H1 (cell line): ENCODE data around the gene NOX5. TPM values are rescaled to one million over a fixed set of nuclear protein-coding genes. Genes with fewer than 3 reads are reported as not detected.

Experiments
- CTCF ChIA-PET: fragments of 300-600 bp; sonication (Branson Sonifier 250); formaldehyde crosslinking; loops from one replicate; lab custom pipeline; 2021; ENCODE audit not compliant: partially characterized antibody; lab: Charles Lee
- POLR2A ChIA-PET: fragments of 300-600 bp; sonication (Branson Sonifier 250); formaldehyde crosslinking; loops from one replicate; lab custom pipeline; 2021; ENCODE audit warnings: inconsistent platforms; ENCODE audit not compliant: partially characterized antibody; lab: Charles Lee
- DNase-seq, 2 experiments: peaks; one replicate each; pipeline versions ENCODE4 v3.0.0 to v3.0.0-alpha.2; 2010 to 2022; ENCODE audit warnings: low spot score in 2 of 2, low read depth in 1 of 2, mixed read lengths in 1 of 2
- FAIRE-seq: peaks from 2 replicates; lab custom pipeline; 2011; peaks lifted over from hg19 to GRCh38; lab: Jason Lieb, UNC
- H2AFZ ChIP-seq: 2 replicates; pipeline ENCODE4 v1.8.1; 2012; ENCODE audit warnings: low read length, inconsistent platforms
- H2AK5ac ChIP-seq: 2 replicates; pipeline ENCODE4 v1.6.1; 2013; ENCODE audit warnings: low read depth, low read length
- H2BK120ac ChIP-seq: replicated peaks from 2 replicates; pipeline ENCODE3; 2013; ENCODE audit warnings: low read depth, low read length, inconsistent platforms
- H2BK12ac ChIP-seq: 2 replicates; pipeline ENCODE4 v1.6.1; 2013; ENCODE audit warnings: low read depth, low read length
- H2BK15ac ChIP-seq: 2 replicates; pipeline ENCODE4 v1.6.1; 2013; ENCODE audit warnings: low read length
- H2BK20ac ChIP-seq: 2 replicates; pipeline ENCODE4 v1.6.1; 2013; ENCODE audit warnings: low read length
- H2BK5ac ChIP-seq: 2 replicates; pipeline ENCODE4 v1.6.1; 2013; ENCODE audit warnings: low read depth, low read length
- H3K14ac ChIP-seq: 2 replicates; pipeline ENCODE4 v1.6.1; 2013; ENCODE audit warnings: inconsistent platforms; ENCODE audit not compliant: insufficient read length
- H3K18ac ChIP-seq: 2 replicates; pipeline ENCODE4 v1.6.1; 2013; ENCODE audit warnings: low read length; ENCODE audit errors: extremely low read depth
- H3K23ac ChIP-seq: 2 replicates; pipeline ENCODE4 v1.6.1; 2013; ENCODE audit warnings: inconsistent platforms; ENCODE audit not compliant: insufficient read length
- H3K23me2 ChIP-seq: 2 replicates; pipeline ENCODE4 v1.6.1; 2013; ENCODE audit warnings: low read depth, low read length
- H3K27ac ChIP-seq: 2 replicates; pipeline ENCODE4 v1.6.1; 2011; ENCODE audit warnings: low read depth, low read length, inconsistent platforms
- H3K27me3 ChIP-seq, 4 experiments: replicated peaks in 1 of 4; 1 replicate in 1 of 4; 2 replicates in 3 of 4; pipeline versions ENCODE4 v1.6.1 to v1.8.1; 2011 to 2013; ENCODE audit warnings: low read length in 3 of 4, mild to moderate bottlenecking in 3 of 4, inconsistent platforms in 2 of 4, mixed read lengths in 2 of 4, moderate library complexity in 1 of 4; ENCODE audit not compliant: control insufficient read depth in 3 of 4, insufficient read depth in 3 of 4; ENCODE audit errors: extremely low read depth in 1 of 4
- H3K36me3 ChIP-seq, 4 experiments: 2 replicates each; pipeline versions ENCODE4 v1.6.1 to v1.8.1; 2011 to 2013; ENCODE audit warnings: mild to moderate bottlenecking in 4 of 4, low read length in 3 of 4, moderate library complexity in 2 of 4, control low read depth in 1 of 4, inconsistent platforms in 1 of 4; ENCODE audit not compliant: insufficient read depth in 4 of 4, control insufficient read depth in 2 of 4
- H3K4ac ChIP-seq: replicated peaks from 2 replicates; pipeline ENCODE3; 2013; ENCODE audit warnings: low read length, low read depth, mixed read lengths, inconsistent platforms; ENCODE audit not compliant: insufficient read length
- H3K4me1 ChIP-seq, 4 experiments: replicated peaks in 1 of 4; 1 replicate in 1 of 4; 2 replicates in 3 of 4; pipeline versions ENCODE4 v1.6.1 to v1.8.1; 2011 to 2013; ENCODE audit warnings: low read length in 3 of 4, inconsistent platforms in 2 of 4, mixed read lengths in 1 of 4; ENCODE audit not compliant: insufficient read depth in 4 of 4, control insufficient read depth in 3 of 4
- H3K4me2 ChIP-seq, 2 experiments: 2 replicates each; pipeline versions ENCODE4 v1.6.1 to v1.8.1; 2011 to 2013; ENCODE audit warnings: low read depth in 2 of 2, low read length in 2 of 2, control low read depth in 1 of 2, inconsistent platforms in 1 of 2, mild to moderate bottlenecking in 1 of 2; ENCODE audit not compliant: insufficient read depth in 1 of 2
- H3K4me3 ChIP-seq, 4 experiments: fragments of 200-600, 300-600 bp in 1 of 4; sonication (generic), shearing (Covaris generic), sonication (Bioruptor Twin) in 1 of 4; 2 replicates each; pipeline versions ENCODE4 v1.5.1 to v1.8.1; 2011 to 2016; ENCODE audit warnings: low read length in 4 of 4, low read depth in 3 of 4, control low read depth in 2 of 4, inconsistent platforms in 2 of 4, mild to moderate bottlenecking in 2 of 4, mixed read lengths in 1 of 4, moderate library complexity in 1 of 4; ENCODE audit not compliant: insufficient read depth in 2 of 4; ENCODE audit errors: extremely low read depth in 1 of 4
- H3K56ac ChIP-seq: replicated peaks from 2 replicates; pipeline ENCODE3; 2013; ENCODE audit warnings: low read depth, mild to moderate bottlenecking, mixed read lengths, low read length, inconsistent platforms; ENCODE audit not compliant: insufficient read length
- H3K79me1 ChIP-seq: 2 replicates; pipeline ENCODE4 v1.6.1; 2013; ENCODE audit warnings: low read depth, low read length, control low read depth
- H3K79me2 ChIP-seq, 2 experiments: 2 replicates each; pipeline versions ENCODE4 v1.6.1 to v1.8.1; 2012 to 2013; ENCODE audit warnings: low read length in 2 of 2, mild to moderate bottlenecking in 2 of 2, inconsistent platforms in 1 of 2; ENCODE audit not compliant: insufficient read depth in 2 of 2, control insufficient read depth in 1 of 2
- H3K9ac ChIP-seq, 4 experiments: replicated peaks in 1 of 4; 1 replicate in 1 of 4; 2 replicates in 3 of 4; pipeline versions ENCODE4 v1.6.1 to v1.8.1; 2011 to 2013; ENCODE audit warnings: low read depth in 3 of 4, low read length in 3 of 4, control low read depth in 2 of 4, mild to moderate bottlenecking in 2 of 4, moderate library complexity in 2 of 4, inconsistent platforms in 1 of 4; ENCODE audit errors: extremely low read depth in 1 of 4
- H3K9me3 ChIP-seq, 2 experiments: 2 replicates each; pipeline versions ENCODE4 v1.6.1 to v1.8.1; 2012 to 2013; ENCODE audit warnings: mild to moderate bottlenecking in 2 of 2, moderate library complexity in 2 of 2, control low read depth in 1 of 2, inconsistent platforms in 1 of 2, low read depth in 1 of 2, low read length in 1 of 2, mixed read lengths in 1 of 2; ENCODE audit not compliant: insufficient read depth in 2 of 2
- H4K20me1 ChIP-seq, 2 experiments: replicated peaks in 1 of 2; 2 replicates each; pipeline versions ENCODE3 to v1.8.1; 2011 to 2013; ENCODE audit warnings: inconsistent platforms in 2 of 2, low read length in 2 of 2, mild to moderate bottlenecking in 1 of 2; ENCODE audit not compliant: insufficient read depth in 2 of 2, control insufficient read depth in 1 of 2
- H4K5ac ChIP-seq: 2 replicates; pipeline ENCODE4 v1.6.1; 2013; ENCODE audit warnings: low read length, low read depth, mixed read lengths, inconsistent platforms; ENCODE audit not compliant: insufficient read length
- H4K8ac ChIP-seq: 2 replicates; pipeline ENCODE4 v1.8.0; 2013; ENCODE audit warnings: mild to moderate bottlenecking, moderate library complexity, low read length, inconsistent platforms; ENCODE audit not compliant: insufficient read depth; ENCODE audit errors: extremely low read depth
- H4K91ac ChIP-seq: replicated peaks from 2 replicates; pipeline ENCODE3; 2013; ENCODE audit warnings: low read length, mixed read lengths, inconsistent platforms; ENCODE audit not compliant: insufficient read length
- CBX5 ChIP-seq: fragments of 300-800, 300-1000 bp; sonication (generic); IDR thresholded peaks from 2 replicates; pipeline ENCODE4 v1.7.1; 2016; ENCODE audit warnings: antibody characterized with exemption, low read length, low read depth
- GTF2F1 ChIP-seq: IDR thresholded peaks from 2 replicates; pipeline ENCODE4 v1.6.1; 2012; ENCODE audit warnings: low read depth, low read length, improper control_type of control experiment, borderline replicate concordance
- KDM1A ChIP-seq: fragments of 200-600, 300-600 bp; sonication (generic); IDR thresholded peaks from 2 replicates; pipeline ENCODE4 v1.7.1; 2016; ENCODE audit warnings: mild to moderate bottlenecking, low read length, borderline replicate concordance
- MAFK ChIP-seq: IDR thresholded peaks from 2 replicates; pipeline ENCODE4 v1.6.1; 2012; ENCODE audit warnings: low read depth, mild to moderate bottlenecking, improper control_type of control experiment, low read length
- SIX5 ChIP-seq: IDR thresholded peaks from 2 replicates; pipeline ENCODE4 v1.6.1; 2011; ENCODE audit warnings: mild to moderate bottlenecking, low read depth, low read length
- WGBS, 2 experiments: shearing (Covaris generic) in 1 of 2; methylation state at CpG; one replicate each; pipeline versions ENCODE4 v1.1.6 to v1.1.7; 2013 to 2015; ENCODE audit warnings: low lambda C conversion rate in 2 of 2, mixed read lengths in 2 of 2, inconsistent platforms in 1 of 2, low coverage in 1 of 2, missing lambda C conversion rate in 1 of 2; ENCODE audit not compliant: insufficient replicate concordance in 2 of 2, insufficient coverage in 1 of 2, insufficient read length in 1 of 2; ENCODE audit errors: extremely low coverage in 1 of 2, missing lambda C conversion rate in 1 of 2; 5-methylcytosine and 5-hydroxymethylcytosine counted together
- polyA plus RNA-seq, 7 experiments: library from polyadenylated mRNA; depleted of rRNA in 3 of 7; stranded (reverse) in 5 of 7; unstranded in 2 of 7; fragments of >200 nt in 5 of 7; fragments of 200-250 nt in 2 of 7; gene quantifications; 1 replicate in 5 of 7; 2 replicates in 1 of 7; 4 replicates in 1 of 7; pipeline versions ENCODE4 v1.2.1 to v1.2.3, GENCODE V29; 2011 to 2013; ENCODE audit warnings: missing spikeins in 2 of 7, mixed read lengths in 2 of 7
- total RNA-seq: library from RNA; stranded (reverse); fragmentation: NEBNext Ultra II Directional; extraction: Animal tissue kit (Norgen Biotek cat#: 25700); gene quantifications from 2 replicates; pipeline ENCODE4 v1.2.1, GENCODE V29; 2021

NOX5 gene
- total and polyA plus RNA-seq, 2 of the 8 experiments (the other 6 are each of a cell fraction or from before 2014, with no cell fraction given) = under 0.01 TPM; not detected in 1

GRCh38 chr15:69076756-69077155, 62.3 kb downstream of the NOX5 start:
- ChIA-PET CTCF (interaction anchor here (0.9 to 3.0 kb wide), 9 partner anchors 10 to 304 kb away, joined by 3 to 9 read pairs (median 4); partner anchors contain the start of gene GLCE), POLR2A (interaction anchor here (1.0 to 5.0 kb wide), 4 partner anchors 9 to 149 kb away, joined by 3 to 39 read pairs (median 11); no protein-coding TSS in a partner anchor)
- no peak overlapping the region for H2BK20ac ChIP-seq
- H3K18ac ChIP-seq = no peak overlapping the region
- no peak overlapping the region for H2BK120ac ChIP-seq
- H2AFZ ChIP-seq = no peak overlapping the region
- H4K20me1 ChIP-seq = no peaks in the 10 kb centered on the region
- no peak overlapping the region for H3K56ac ChIP-seq
- H2BK15ac ChIP-seq = 0 out of 2 replicates have a peak overlapping the region, but pooled peaks have one; percentile 9
- no peak for FAIRE-seq
- H3K4me3 ChIP-seq = no peak overlapping the region
- H3K27ac ChIP-seq = no peak overlapping the region
- no peak overlapping the region for H3K4me2 ChIP-seq
- no peaks in the 10 kb centered on the region for H3K79me2 ChIP-seq
- H4K8ac ChIP-seq = no peak overlapping the region
- no peak overlapping the region for H3K14ac ChIP-seq
- H2BK5ac ChIP-seq = no peak overlapping the region
- WGBS, 2 experiments = 95% methylated on average over 1 of the region's 1 CpG; no CpG with 5 or more reads in 1 of the 2 experiments
- no peak overlapping the region for H4K91ac ChIP-seq
- no peak overlapping the region for H4K5ac ChIP-seq
- H3K23me2 ChIP-seq = no peaks in the 10 kb centered on the region; the same call in 1 of the 2 replicates
- H2BK12ac ChIP-seq = no peak overlapping the region
- H3K4ac ChIP-seq = no peak overlapping the region
- no peak overlapping the region for H3K9ac ChIP-seq
- H2AK5ac ChIP-seq = no peak overlapping the region
- no peaks in the 10 kb centered on the region for H3K36me3 ChIP-seq
- DNase-seq = no peak
- H3K9me3 ChIP-seq = no peaks in the 10 kb centered on the region
- peaks cover 13 to 26% (median 19%) of the 10 kb centered on the region in 4 experiments for H3K4me1 ChIP-seq
- H3K79me1 ChIP-seq = no peaks in the 10 kb centered on the region
- no peaks in the 10 kb centered on the region for H3K27me3 ChIP-seq
- H3K23ac ChIP-seq = no peak overlapping the region
- TF ChIP-seq GTF2F1 = no peak
- TF ChIP-seq SIX5 = no peak
- no peak for TF ChIP-seq MAFK
- no peak for TF ChIP-seq CBX5
- TF ChIP-seq KDM1A = no peak
